SK-N-SH treated with all-trans-retinoic acid at 6 μM for 48 hours (cell line): ENCODE data around the gene STXBP2.

Experiments used
- ATAC-seq: fragments of 200-7000 bp; cut with Tn5 transposase; 3 replicates; pipeline ENCODE4 v1.9.1; 2020; ENCODE audit warnings: mild to moderate bottlenecking, moderate library complexity
- ARNTL ChIP-seq: fragments of 450-650 bp; formaldehyde crosslinking; IDR thresholded peaks from 2 replicates; pipeline ENCODE4 v1.5.0; 2020; ENCODE audit warnings: low read depth, mild to moderate bottlenecking, moderate library complexity, borderline replicate concordance
- BACH2 ChIP-seq: fragments of 250-450 bp; sonication (Bioruptor Pico); IDR thresholded peaks from 2 replicates; pipeline ENCODE4 v1.9.0; 2021; ENCODE audit warnings: mild to moderate bottlenecking, borderline replicate concordance
- CREB5 ChIP-seq: fragments of 250-450 bp; sonication (Bioruptor Pico); IDR thresholded peaks from 2 replicates; pipeline ENCODE4 v1.5.1; 2020; ENCODE audit warnings: low read depth, mild to moderate bottlenecking, moderate library complexity
- CSDC2 ChIP-seq: fragments of 250-450 bp; sonication (Bioruptor Pico); IDR thresholded peaks from 2 replicates; pipeline ENCODE4 v1.5.0; 2020; ENCODE audit warnings: mild to moderate bottlenecking, moderate library complexity
- CSRNP3 ChIP-seq: fragments of 250-450 bp; sonication (Bioruptor Pico); IDR thresholded peaks from 2 replicates; pipeline ENCODE4 v1.5.1; 2021; ENCODE audit warnings: mild to moderate bottlenecking, moderate library complexity
- GLIS3 ChIP-seq: fragments of 250-450 bp; sonication (Bioruptor Pico); IDR thresholded peaks from 2 replicates; pipeline ENCODE4 v1.5.0; 2020; ENCODE audit warnings: mild to moderate bottlenecking, moderate library complexity
- ISL1 ChIP-seq: fragments of 250-450 bp; sonication (Bioruptor Pico); IDR thresholded peaks from 2 replicates; pipeline ENCODE4 v2.1.2; 2022; ENCODE audit warnings: mild to moderate bottlenecking, moderate library complexity
- OSR1 ChIP-seq: fragments of 250-450 bp; sonication (Bioruptor Pico); IDR thresholded peaks from 2 replicates; pipeline ENCODE4 v1.8.0; 2022; ENCODE audit warnings: moderate library complexity, mild to moderate bottlenecking, inconsistent platforms
- POU6F1 ChIP-seq: fragments of 250-450 bp; sonication (Bioruptor Pico); IDR thresholded peaks from 2 replicates; pipeline ENCODE4 v1.8.0; 2021; ENCODE audit warnings: low read depth, mild to moderate bottlenecking, moderate library complexity, borderline replicate concordance
- PPARA ChIP-seq: fragments of 250-450 bp; sonication (Bioruptor Pico); IDR thresholded peaks from 2 replicates; pipeline ENCODE4 v1.5.0; 2020; ENCODE audit warnings: mild to moderate bottlenecking, borderline replicate concordance
- RARB ChIP-seq: fragments of 250-450 bp; sonication (Bioruptor Pico); IDR thresholded peaks from 2 replicates; pipeline ENCODE4 v1.8.0; 2021; ENCODE audit warnings: mild to moderate bottlenecking, moderate library complexity
- SNAI2 ChIP-seq: fragments of 250-450 bp; sonication (Bioruptor Pico); IDR thresholded peaks from 2 replicates; pipeline ENCODE4 v1.5.0; 2020; ENCODE audit warnings: mild to moderate bottlenecking, moderate library complexity
- TOX ChIP-seq: fragments of 250-450 bp; sonication (Bioruptor Pico); IDR thresholded peaks from 2 replicates; pipeline ENCODE4 v1.8.0; 2021; ENCODE audit warnings: mild to moderate bottlenecking, moderate library complexity, borderline replicate concordance
- ZC3H10 ChIP-seq: fragments of 250-450 bp; sonication (Bioruptor Pico); IDR thresholded peaks from 2 replicates; pipeline ENCODE4 v1.5.1; 2021; ENCODE audit warnings: mild to moderate bottlenecking, moderate library complexity
- ZFP3 ChIP-seq: fragments of 250-450 bp; sonication (Bioruptor Pico); IDR thresholded peaks from 2 replicates; pipeline ENCODE4 v1.5.0; 2020; ENCODE audit warnings: mild to moderate bottlenecking, moderate library complexity
- ZFP30 ChIP-seq: fragments of 450-650 bp; formaldehyde crosslinking; IDR thresholded peaks from 2 replicates; pipeline ENCODE4 v1.5.0; 2022; ENCODE audit warnings: mild to moderate bottlenecking, moderate library complexity
- ZNF565 ChIP-seq: fragments of 450-650 bp; formaldehyde crosslinking; conservative IDR thresholded peaks from 2 replicates; pipeline ENCODE4 v1.5.0; 2020; ENCODE audit warnings: low read depth, mild to moderate bottlenecking, moderate library complexity
- ZNF70 ChIP-seq: fragments of 450-650 bp; formaldehyde crosslinking; IDR thresholded peaks from 2 replicates; pipeline ENCODE4 v1.5.0; 2020; ENCODE audit warnings: mild to moderate bottlenecking, moderate library complexity
- ZNF8 ChIP-seq: fragments of 450-650 bp; formaldehyde crosslinking; IDR thresholded peaks from 2 replicates; pipeline ENCODE4 v1.5.0; 2020; ENCODE audit warnings: mild to moderate bottlenecking, moderate library complexity
- TF ChIP-seq, protein P1 (sequence below): fragments of 250-450 bp; sonication (Bioruptor Pico); IDR thresholded peaks from 2 replicates; pipeline ENCODE4 v1.8.0; 2020; ENCODE audit warnings: mild to moderate bottlenecking, moderate library complexity, borderline replicate concordance

STXBP2 gene

DNA sequence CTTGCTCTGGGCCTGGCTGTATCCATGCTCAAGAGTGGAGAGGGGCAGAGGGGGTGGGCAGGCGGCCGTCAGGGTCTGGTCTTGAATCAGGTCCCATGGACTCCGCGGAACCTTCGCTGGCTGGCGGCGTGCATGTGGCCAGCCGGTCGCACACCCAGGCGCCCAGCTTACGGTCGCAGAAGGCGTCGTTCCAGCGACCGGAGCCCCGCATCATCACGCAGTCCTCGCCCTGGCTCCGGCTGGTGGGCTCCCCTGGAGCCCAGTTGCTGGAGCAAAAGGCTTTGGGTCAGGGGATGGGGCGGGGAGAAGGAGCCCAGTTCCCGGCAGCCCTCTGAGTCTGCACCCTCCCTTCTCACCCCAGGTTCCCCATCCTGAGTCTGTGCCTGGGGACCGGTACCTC is 52.3 kb downstream of the STXBP2 start:
- TF ChIP-seq ARNTL (CRISPR knock-in tag) = no peak
- no peak for TF ChIP-seq POU6F1 (CRISPR knock-in tag)
- TF ChIP-seq BACH2 (CRISPR knock-in tag) = no peak
- no peak for TF ChIP-seq ZNF565 (CRISPR knock-in tag)
- TF ChIP-seq OSR1 (CRISPR knock-in tag) = no peak
- no peak for TF ChIP-seq CREB5
- no peak for TF ChIP-seq CSRNP3 (CRISPR knock-in tag)
- TF ChIP-seq ZNF70 (CRISPR knock-in tag) = no peak
- TF ChIP-seq ZFP3 = no peak
- TF ChIP-seq ZNF8 (CRISPR knock-in tag) = no peak
- no peak for TF ChIP-seq CSDC2 (CRISPR knock-in tag)
- no peak for ATAC-seq

GRCh38 chr19:7690779-7691258 is 53.9 kb downstream of the STXBP2 start:
- no peak for ATAC-seq
- no peak for TF ChIP-seq CSDC2 (CRISPR knock-in tag)
- no peak for TF ChIP-seq ZC3H10 (CRISPR knock-in tag)
- TF ChIP-seq, protein P1, sequence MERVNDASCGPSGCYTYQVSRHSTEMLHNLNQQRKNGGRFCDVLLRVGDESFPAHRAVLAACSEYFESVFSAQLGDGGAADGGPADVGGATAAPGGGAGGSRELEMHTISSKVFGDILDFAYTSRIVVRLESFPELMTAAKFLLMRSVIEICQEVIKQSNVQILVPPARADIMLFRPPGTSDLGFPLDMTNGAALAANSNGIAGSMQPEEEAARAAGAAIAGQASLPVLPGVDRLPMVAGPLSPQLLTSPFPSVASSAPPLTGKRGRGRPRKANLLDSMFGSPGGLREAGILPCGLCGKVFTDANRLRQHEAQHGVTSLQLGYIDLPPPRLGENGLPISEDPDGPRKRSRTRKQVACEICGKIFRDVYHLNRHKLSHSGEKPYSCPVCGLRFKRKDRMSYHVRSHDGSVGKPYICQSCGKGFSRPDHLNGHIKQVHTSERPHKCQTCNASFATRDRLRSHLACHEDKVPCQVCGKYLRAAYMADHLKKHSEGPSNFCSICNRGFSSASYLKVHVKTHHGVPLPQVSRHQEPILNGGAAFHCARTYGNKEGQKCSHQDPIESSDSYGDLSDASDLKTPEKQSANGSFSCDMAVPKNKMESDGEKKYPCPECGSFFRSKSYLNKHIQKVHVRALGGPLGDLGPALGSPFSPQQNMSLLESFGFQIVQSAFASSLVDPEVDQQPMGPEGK = no peak
- TF ChIP-seq ISL1 = no peak
- TF ChIP-seq CSRNP3 (CRISPR knock-in tag) = no peak
- no peak for TF ChIP-seq TOX
- no peak for TF ChIP-seq ARNTL (CRISPR knock-in tag)

DNA sequence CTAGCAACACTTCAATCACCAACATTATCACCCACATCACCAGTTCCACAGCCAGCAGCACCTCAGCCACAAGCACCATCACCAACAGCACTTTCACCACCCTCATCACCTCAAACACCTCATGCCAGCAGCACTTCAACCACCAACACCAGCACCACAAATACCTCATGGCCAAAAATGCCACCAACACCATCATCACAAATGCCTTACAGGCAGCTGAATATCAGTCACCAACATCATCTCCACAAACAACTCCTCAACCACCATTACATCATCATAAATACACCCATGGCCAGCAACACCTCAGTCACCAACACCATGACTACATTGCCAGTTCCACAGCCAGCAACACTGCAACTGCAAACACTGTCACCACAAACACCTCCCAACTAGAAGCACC is 54.6 kb downstream of the STXBP2 start:
- no peak for ATAC-seq
- TF ChIP-seq, protein P1 = no peak
- TF ChIP-seq, all 23 proteins: peak for 0

DNA sequence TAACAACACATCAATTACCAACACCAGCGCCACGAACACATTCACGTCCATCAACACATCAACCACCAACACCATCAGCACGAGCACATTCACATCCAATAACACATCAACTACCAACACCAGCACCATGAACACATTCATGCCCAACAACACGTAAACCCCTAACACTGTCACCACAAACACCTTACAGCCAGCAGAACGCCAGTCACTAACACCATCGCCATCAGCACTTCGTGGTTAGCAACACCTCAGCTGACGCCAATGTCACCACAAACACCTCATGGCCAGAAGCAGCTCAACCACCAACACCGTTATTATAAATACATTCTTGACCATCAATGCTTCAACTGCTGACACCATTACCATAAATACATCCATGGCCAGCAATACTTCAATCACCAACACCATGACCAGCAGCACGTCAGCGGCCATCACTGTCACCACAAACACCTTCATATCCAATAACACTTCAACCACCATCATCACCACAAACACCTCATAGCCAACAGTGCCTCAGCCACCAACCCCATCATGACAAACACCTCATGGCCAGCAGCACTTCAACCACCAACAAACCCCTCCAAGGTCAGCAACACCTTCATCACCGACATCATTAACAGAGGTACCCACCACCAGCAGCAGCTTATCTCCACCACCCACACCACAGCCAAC is 55.6 kb downstream of the STXBP2 start:
- TF ChIP-seq GLIS3 (CRISPR knock-in tag) (no peak), ZNF8 (CRISPR knock-in tag) (no peak), ARNTL (CRISPR knock-in tag) (no peak), ZNF70 (CRISPR knock-in tag) (no peak), TOX (no peak), ZNF565 (CRISPR knock-in tag) (no peak), PPARA (CRISPR knock-in tag) (no peak), RARB (CRISPR knock-in tag) (no peak), ZFP30 (CRISPR knock-in tag) (no peak), ZC3H10 (CRISPR knock-in tag) (no peak), SNAI2 (CRISPR knock-in tag) (no peak)
- TF ChIP-seq, all 23 proteins: peak for 0
- no peak for ATAC-seq
